Natural killer cell (primary cell): ENCODE measurements around the gene PROCA1. TPM values are rescaled to one million over a fixed set of nuclear protein-coding genes. Genes with fewer than 3 reads are reported as not detected.

ENCODE experiments used
- ATAC-seq, 3 donors: fragments of 150-1000 bp in 2 of 3; fragments of 200-7000 bp in 1 of 3; cut with Tn5 transposase; 1 replicate in 1 of 3; 2 replicates in 2 of 3; pipeline ENCODE4 v1.10.0; 2021; ENCODE audit warnings: mild to moderate bottlenecking in 2 of 3, moderate library complexity in 2 of 3
- DNase-seq, 2 donors: peaks; one replicate each; pipeline versions ENCODE4 v3.0.0 to v3.0.0-alpha.2; 2013 to 2021; ENCODE audit warnings: mixed read lengths in 1 of 2
- H3K27ac ChIP-seq: one replicate; pipeline ENCODE4 v1.5.1; 2013; ENCODE audit warnings: mild to moderate bottlenecking, low read length
- H3K27me3 ChIP-seq: one replicate; pipeline ENCODE4 v1.6.1; 2013; ENCODE audit warnings: low read length; ENCODE audit not compliant: control insufficient read depth, insufficient read depth
- H3K36me3 ChIP-seq: one replicate; pipeline ENCODE4 v1.6.1; 2013; ENCODE audit warnings: low read length; ENCODE audit not compliant: control insufficient read depth, insufficient read depth
- H3K4me1 ChIP-seq: one replicate; pipeline ENCODE4 v1.6.1; 2013; ENCODE audit warnings: low read length; ENCODE audit not compliant: control insufficient read depth, insufficient read depth
- H3K4me3 ChIP-seq: one replicate; pipeline ENCODE4 v1.5.1; 2013; ENCODE audit warnings: low read length
- H3K9me3 ChIP-seq: one replicate; pipeline ENCODE4 v1.6.1; 2013; ENCODE audit warnings: low read length; ENCODE audit not compliant: control insufficient read depth, insufficient read depth
- H3K27ac Mint-ChIP-seq, 2 donors: one replicate each; pipeline ENCODE4 v1.8.0; 2022; ENCODE audit warnings: mild to moderate bottlenecking in 2 of 2, mixed read lengths in 2 of 2, moderate library complexity in 1 of 2
- H3K27me3 Mint-ChIP-seq, 2 donors: one replicate each; pipeline ENCODE4 v1.8.0; 2022; ENCODE audit warnings: low read depth in 2 of 2, mixed read lengths in 2 of 2
- H3K36me3 Mint-ChIP-seq: one replicate; pipeline ENCODE4 v1.8.0; 2022; ENCODE audit warnings: mixed read lengths
- H3K4me1 Mint-ChIP-seq, 2 donors: one replicate each; pipeline ENCODE4 v1.8.0; 2022; ENCODE audit warnings: mixed read lengths in 2 of 2
- H3K4me3 Mint-ChIP-seq: one replicate; pipeline ENCODE4 v1.8.0; 2022; ENCODE audit warnings: mild to moderate bottlenecking, moderate library complexity, mixed read lengths
- H3K9me3 Mint-ChIP-seq, 2 donors: one replicate each; pipeline ENCODE4 v1.8.0; 2022; ENCODE audit warnings: mixed read lengths in 2 of 2
- WGBS: methylation state at CpG from one replicate; pipeline ENCODE4 v1.1.7; 2013; ENCODE audit warnings: missing lambda C conversion rate; ENCODE audit not compliant: insufficient coverage; 5-methylcytosine and 5-hydroxymethylcytosine counted together
- intact Hi-C: fragments of 100-400 bp; cut with micrococcal nuclease; formaldehyde crosslinking; loops from one replicate; pipeline ENCODE4 v1.14.2; 2022
- total RNA-seq, 4 donors: library from RNA; stranded (reverse); fragments of 120-200 nt in 1 of 4; gene quantifications; one replicate each; pipeline versions ENCODE4 v1.2.3 to v1.2.4, GENCODE V29; 2013 to 2022
- TF ChIP-seq, protein P1 (sequence below): fragments of 200-600 bp; IDR thresholded peaks from one replicate; pipeline ENCODE4 v1.8.0; 2022; ENCODE audit warnings: antibody characterized with exemption

Gene PROCA1
- total RNA-seq, 3 donors from 2014 or later (not counting 1 experiment from before 2014, with no cell fraction given), result 2.3 to 5.8 (median 3.6) TPM

DNA sequence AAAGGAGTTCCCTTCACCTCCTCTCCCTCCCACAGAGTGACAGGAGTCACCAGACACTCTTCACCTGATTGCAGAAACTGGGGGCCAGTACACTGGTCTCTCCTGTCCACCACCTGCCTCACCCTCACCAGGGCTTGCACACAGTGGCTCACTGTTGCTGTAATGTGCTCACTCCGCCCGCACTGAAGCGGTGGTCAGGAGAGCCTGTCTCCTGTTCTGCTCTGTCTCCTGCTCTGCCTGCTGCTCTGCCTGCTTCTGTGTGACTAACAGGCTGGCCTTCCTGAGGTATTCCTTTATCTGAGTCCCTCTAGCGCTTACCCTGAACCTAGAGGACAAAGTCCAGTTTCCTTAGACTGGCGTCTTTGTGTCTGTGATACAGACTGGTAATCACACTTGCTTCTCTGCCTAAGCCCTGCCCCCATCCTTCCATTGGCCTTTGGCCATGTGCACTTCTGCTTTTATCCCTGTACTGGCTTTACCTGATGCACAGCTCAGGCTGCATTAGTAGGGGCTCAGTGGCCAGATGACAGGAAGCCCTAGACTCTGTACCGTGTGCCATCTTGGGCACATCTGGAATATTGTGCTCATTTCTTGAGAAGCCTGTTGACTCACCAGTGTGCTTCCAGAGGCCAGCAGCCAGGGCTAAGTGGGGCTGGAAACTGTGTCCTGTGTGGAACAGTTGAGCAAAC is 13.3 kb downstream of the PROCA1 start:
- ATAC-seq (no peak), DNase-seq (no peak)
- no peaks in the 10 kb centered on the region for H3K9me3 ChIP-seq
- Mint-ChIP-seq H3K27ac (no peak overlapping the region), H3K4me3 (no peak overlapping the region), H3K36me3 (peaks cover 11% of the 10 kb centered on the region), H3K4me1 (peaks cover 0 to 6% of the 10 kb centered on the region in 2 donors), H3K27me3 (no peaks in the 10 kb centered on the region), H3K9me3 (no peaks in the 10 kb centered on the region)
- TF ChIP-seq, protein P1, sequence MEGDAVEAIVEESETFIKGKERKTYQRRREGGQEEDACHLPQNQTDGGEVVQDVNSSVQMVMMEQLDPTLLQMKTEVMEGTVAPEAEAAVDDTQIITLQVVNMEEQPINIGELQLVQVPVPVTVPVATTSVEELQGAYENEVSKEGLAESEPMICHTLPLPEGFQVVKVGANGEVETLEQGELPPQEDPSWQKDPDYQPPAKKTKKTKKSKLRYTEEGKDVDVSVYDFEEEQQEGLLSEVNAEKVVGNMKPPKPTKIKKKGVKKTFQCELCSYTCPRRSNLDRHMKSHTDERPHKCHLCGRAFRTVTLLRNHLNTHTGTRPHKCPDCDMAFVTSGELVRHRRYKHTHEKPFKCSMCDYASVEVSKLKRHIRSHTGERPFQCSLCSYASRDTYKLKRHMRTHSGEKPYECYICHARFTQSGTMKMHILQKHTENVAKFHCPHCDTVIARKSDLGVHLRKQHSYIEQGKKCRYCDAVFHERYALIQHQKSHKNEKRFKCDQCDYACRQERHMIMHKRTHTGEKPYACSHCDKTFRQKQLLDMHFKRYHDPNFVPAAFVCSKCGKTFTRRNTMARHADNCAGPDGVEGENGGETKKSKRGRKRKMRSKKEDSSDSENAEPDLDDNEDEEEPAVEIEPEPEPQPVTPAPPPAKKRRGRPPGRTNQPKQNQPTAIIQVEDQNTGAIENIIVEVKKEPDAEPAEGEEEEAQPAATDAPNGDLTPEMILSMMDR, result no peak
- intact Hi-C loops, result no loop called here
- no peak overlapping the region for H3K27ac ChIP-seq
- H3K4me1 ChIP-seq, result no peaks in the 10 kb centered on the region
- no peaks in the 10 kb centered on the region for H3K27me3 ChIP-seq
- H3K36me3 ChIP-seq, result peaks cover 89% of the 10 kb centered on the region
- WGBS, result 95% methylated on average over 6 of the region's 6 CpGs
- no peak overlapping the region for H3K4me3 ChIP-seq

DNA sequence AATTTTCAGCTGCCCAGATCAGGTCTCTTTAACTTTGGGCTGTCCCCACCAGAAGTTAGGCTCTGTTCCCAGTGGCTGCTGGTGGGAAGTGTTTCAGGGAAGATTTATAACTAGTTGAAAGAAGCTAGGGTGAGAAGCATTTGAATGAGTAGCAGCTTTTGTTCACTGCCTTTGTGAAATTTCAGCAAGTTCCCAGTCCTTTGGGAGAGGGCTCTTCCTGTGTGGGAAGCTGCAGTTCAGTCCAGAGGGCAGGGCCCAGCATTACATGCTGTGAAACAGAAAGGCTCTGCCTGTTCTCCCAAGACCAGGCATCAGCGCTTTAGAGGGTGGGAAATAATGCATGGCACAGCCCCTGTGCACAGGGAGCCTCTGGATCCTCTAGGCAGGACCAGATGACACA is 17.8 kb downstream of the PROCA1 start:
- Histone ChIP-seq H3K36me3 (peaks cover 74% of the 10 kb centered on the region), H3K27me3 (no peaks in the 10 kb centered on the region), H3K4me3 (no peak overlapping the region), H3K27ac (no peak overlapping the region), H3K4me1 (no peaks in the 10 kb centered on the region), H3K9me3 (no peaks in the 10 kb centered on the region)
- ATAC-seq (no peak), DNase-seq (no peak)
- TF ChIP-seq, protein P1, result no peak
- Mint-ChIP-seq H3K4me1 (no peaks in the 10 kb centered on the region), H3K36me3 (peaks cover 16% of the 10 kb centered on the region), H3K27me3 (no peaks in the 10 kb centered on the region), H3K27ac (no peak overlapping the region), H3K4me3 (no peak overlapping the region), H3K9me3 (no peaks in the 10 kb centered on the region)
- intact Hi-C loops, result no loop called here
- 100% methylated on average over 1 of the region's 1 CpG for WGBS

DNA sequence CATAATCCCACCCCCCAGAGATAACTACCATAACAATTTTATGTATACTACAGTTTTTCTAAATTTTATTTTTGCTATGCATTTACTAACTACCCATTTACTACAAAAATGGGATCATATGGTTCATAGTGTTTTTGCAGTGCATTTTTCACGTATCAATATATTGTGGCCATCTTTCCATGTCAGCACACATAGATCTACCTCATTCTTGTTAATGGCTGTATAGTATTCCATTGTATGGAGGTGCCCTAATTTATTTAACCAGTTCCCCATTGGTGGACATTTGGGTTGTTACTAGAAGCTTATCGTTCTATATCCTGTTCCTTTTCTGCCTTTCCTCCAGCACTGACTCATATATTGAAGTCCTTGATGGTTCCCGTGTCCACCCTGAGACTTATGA is 22.7 kb downstream of the PROCA1 start:
- WGBS, result 100% methylated on average over 2 of the region's 3 CpGs
- Mint-ChIP-seq H3K4me1 (no peaks in the 10 kb centered on the region), H3K9me3 (no peaks in the 10 kb centered on the region), H3K27me3 (no peaks in the 10 kb centered on the region), H3K36me3 (peaks cover 19% of the 10 kb centered on the region), H3K4me3 (no peak overlapping the region), H3K27ac (no peak overlapping the region)
- ATAC-seq (no peak), DNase-seq (no peak)
- intact Hi-C loops, result no loop called here
- no peaks in the 10 kb centered on the region for H3K4me1 ChIP-seq
- TF ChIP-seq, protein P1, result no peak
- no peaks in the 10 kb centered on the region for H3K27me3 ChIP-seq
- no peaks in the 10 kb centered on the region for H3K9me3 ChIP-seq
- H3K27ac ChIP-seq, result no peak overlapping the region
- H3K36me3 ChIP-seq, result peaks cover 75% of the 10 kb centered on the region
- no peak overlapping the region for H3K4me3 ChIP-seq

DNA sequence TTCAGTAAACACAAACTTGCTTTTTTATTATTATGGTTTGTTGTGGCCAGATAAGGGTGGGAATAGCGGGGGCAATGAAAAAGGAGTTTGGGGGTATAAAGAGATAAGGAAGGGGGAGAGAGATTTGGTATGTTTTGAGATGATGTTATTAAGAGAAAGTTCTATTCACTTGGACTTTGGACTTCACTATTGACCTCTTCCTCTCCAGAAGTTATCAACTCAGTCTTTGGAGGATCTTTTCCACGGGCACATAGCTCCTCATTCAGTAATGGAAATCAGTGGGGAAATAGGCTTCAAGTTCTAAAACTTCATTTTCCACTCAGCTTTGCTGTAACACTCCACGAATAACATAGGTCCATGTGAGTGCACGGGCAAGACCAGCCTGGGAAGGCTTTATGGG is 23.2 kb downstream of the PROCA1 start:
- 100% methylated on average over 2 of the region's 4 CpGs for WGBS
- no peaks in the 10 kb centered on the region for H3K27me3 Mint-ChIP-seq
- ATAC-seq, result no peak
- Histone ChIP-seq H3K4me3 (no peak overlapping the region), H3K9me3 (no peaks in the 10 kb centered on the region), H3K36me3 (peaks cover 73% of the 10 kb centered on the region), H3K27me3 (no peaks in the 10 kb centered on the region), H3K4me1 (no peaks in the 10 kb centered on the region), H3K27ac (no peak overlapping the region)
- H3K4me1 Mint-ChIP-seq, result no peaks in the 10 kb centered on the region
- intact Hi-C loops, result no loop called here
- TF ChIP-seq, protein P1, result no peak
- H3K9me3 Mint-ChIP-seq, result no peaks in the 10 kb centered on the region
- peak overlapping the region in 1 of 2 donors; percentile 44 for H3K27ac Mint-ChIP-seq
- peaks cover 14% of the 10 kb centered on the region for H3K36me3 Mint-ChIP-seq
- no peak for DNase-seq
- H3K4me3 Mint-ChIP-seq, result no peak overlapping the region
